ENCODE results near the gene FOXJ1. TPM values are rescaled to one million over a fixed set of nuclear protein-coding genes. Genes with fewer than 3 reads are reported as not detected.

The FOXJ1 gene
- total and polyA plus RNA-seq, 2 of the 13 experiments (the other 11 are each of a cell fraction or from before 2014, with no cell fraction given): 0.98 to 1.6 TPM

DNA sequence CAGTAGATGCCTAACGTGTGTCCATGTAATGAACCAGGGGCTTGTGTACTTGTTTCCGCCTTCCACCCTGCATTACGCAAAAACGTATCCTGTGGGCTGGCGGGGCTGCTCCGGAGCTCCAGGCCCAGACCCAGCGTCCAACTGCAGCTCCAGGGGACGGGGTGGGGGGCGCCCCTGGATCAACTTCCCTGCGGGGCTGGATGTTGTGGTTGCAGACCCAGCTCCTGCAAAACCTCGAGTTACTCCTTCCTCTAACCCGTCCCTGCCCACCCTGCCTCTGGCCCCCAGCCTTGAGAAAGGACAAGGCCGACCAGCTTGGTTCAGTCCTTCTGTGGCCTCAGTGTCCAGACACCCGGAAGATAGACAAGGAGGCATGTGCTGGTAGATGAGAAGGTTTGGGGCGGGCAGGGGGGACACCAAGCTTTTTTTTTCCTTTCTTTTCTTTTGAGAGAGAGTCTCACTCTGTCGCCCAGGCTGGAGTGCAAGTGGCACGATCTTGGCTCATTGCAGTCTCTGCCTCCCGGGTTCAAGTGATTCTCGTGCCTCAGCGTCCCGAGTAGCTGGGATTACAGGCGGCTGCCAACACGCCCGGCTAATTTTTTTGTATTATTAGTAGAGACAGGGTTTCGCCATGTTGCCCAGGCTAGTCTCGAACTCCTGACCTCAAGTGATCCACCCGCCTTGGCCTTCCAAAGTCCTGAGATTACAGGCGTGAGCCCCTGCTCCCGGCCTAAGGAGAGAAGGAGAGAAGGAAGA lies 36.7 kb downstream of the FOXJ1 start:
- H3K9ac ChIP-seq (ENCODE audit: insufficient read depth, low read depth, low read length): peak overlapping the region; percentile 86
- TF ChIP-seq, protein P1, sequence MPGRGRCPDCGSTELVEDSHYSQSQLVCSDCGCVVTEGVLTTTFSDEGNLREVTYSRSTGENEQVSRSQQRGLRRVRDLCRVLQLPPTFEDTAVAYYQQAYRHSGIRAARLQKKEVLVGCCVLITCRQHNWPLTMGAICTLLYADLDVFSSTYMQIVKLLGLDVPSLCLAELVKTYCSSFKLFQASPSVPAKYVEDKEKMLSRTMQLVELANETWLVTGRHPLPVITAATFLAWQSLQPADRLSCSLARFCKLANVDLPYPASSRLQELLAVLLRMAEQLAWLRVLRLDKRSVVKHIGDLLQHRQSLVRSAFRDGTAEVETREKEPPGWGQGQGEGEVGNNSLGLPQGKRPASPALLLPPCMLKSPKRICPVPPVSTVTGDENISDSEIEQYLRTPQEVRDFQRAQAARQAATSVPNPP (CRISPR knock-in tag; IDR thresholded peaks at IDR 0.05): no peak
- TF ChIP-seq, protein P2, sequence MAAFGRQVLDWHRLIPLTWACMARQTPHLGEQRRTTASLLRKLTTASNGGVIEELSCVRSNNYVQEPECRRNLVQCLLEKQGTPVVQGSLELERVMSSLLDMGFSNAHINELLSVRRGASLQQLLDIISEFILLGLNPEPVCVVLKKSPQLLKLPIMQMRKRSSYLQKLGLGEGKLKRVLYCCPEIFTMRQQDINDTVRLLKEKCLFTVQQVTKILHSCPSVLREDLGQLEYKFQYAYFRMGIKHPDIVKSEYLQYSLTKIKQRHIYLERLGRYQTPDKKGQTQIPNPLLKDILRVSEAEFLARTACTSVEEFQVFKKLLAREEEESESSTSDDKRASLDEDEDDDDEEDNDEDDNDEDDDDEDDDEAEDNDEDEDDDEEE (CRISPR knock-in tag; IDR thresholded peaks at IDR 0.05): no peak
- TF ChIP-seq, protein P3, sequence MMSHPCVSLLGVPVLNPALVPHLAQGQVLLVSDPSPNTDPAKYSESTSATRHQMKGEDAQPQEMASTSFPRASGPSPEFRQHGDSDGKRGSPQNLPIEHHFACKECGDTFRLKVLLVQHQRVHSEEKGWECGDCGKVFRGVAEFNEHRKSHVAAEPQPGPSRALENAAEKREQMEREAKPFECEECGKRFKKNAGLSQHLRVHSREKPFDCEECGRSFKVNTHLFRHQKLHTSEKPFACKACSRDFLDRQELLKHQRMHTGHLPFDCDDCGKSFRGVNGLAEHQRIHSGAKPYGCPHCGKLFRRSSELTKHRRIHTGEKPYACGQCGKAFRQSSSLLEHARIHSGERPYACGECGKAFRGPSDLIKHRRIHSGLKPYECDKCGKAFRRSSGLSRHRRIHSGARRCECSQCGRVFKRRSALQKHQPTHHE (CRISPR knock-in tag; IDR thresholded peaks at IDR 0.05; ENCODE audit: borderline replicate concordance): peak; percentile 37; the same call in 1 of the 2 replicates
- TF ChIP-seq ZC3H13 (CRISPR knock-in tag; IDR thresholded peaks at IDR 0.05) (peak; percentile 74), HOXA7 (CRISPR knock-in tag; IDR thresholded peaks at IDR 0.05) (no peak), ZNF230 (CRISPR knock-in tag; IDR thresholded peaks at IDR 0.05) (no peak), ZNF446 (CRISPR knock-in tag; IDR thresholded peaks at IDR 0.05) (0 out of 2 replicates have a peak, but pooled peaks have one; percentile 24), TP53 (CRISPR knock-in tag; conservative IDR thresholded peaks at IDR 0.05) (no peak), FOXA3 (CRISPR knock-in tag; IDR thresholded peaks at IDR 0.05) (no peak), TEAD3 (CRISPR knock-in tag; optimal IDR thresholded peaks at IDR 0.05; ENCODE audit: borderline replicate concordance) (no peak), CAMTA2 (CRISPR knock-in tag; IDR thresholded peaks at IDR 0.05; ENCODE audit: borderline replicate concordance) (0 out of 2 replicates have a peak, but pooled peaks have one; percentile 67), PAX8 (CRISPR knock-in tag; IDR thresholded peaks at IDR 0.05; ENCODE audit: borderline replicate concordance) (no peak), ZC3H4 (CRISPR knock-in tag; IDR thresholded peaks at IDR 0.05; ENCODE audit: borderline replicate concordance) (peak; percentile 90), CBX5 (CRISPR knock-in tag; IDR thresholded peaks at IDR 0.05; ENCODE audit: borderline replicate concordance) (0 out of 2 replicates have a peak, but pooled peaks have one; percentile 13)
- TF ChIP-seq, protein P4, sequence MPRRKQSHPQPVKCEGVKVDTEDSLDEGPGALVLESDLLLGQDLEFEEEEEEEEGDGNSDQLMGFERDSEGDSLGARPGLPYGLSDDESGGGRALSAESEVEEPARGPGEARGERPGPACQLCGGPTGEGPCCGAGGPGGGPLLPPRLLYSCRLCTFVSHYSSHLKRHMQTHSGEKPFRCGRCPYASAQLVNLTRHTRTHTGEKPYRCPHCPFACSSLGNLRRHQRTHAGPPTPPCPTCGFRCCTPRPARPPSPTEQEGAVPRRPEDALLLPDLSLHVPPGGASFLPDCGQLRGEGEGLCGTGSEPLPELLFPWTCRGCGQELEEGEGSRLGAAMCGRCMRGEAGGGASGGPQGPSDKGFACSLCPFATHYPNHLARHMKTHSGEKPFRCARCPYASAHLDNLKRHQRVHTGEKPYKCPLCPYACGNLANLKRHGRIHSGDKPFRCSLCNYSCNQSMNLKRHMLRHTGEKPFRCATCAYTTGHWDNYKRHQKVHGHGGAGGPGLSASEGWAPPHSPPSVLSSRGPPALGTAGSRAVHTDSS (CRISPR knock-in tag; conservative IDR thresholded peaks at IDR 0.05): 0 out of 2 replicates have a peak, but pooled peaks have one; percentile 22

More for the DNA sequence above, 36.7 kb downstream of the FOXJ1 start:
- peak overlapping the region; percentile 97 for H3K4me2 ChIP-seq (ENCODE audit: low read depth, low read length)
- H3K4me3 ChIP-seq (replicated peaks in 1 of 3; ENCODE audit: insufficient read depth in 1 of 3, low read depth in 2 of 3, low read length in 3 of 3): peak overlapping the region; percentile 78 to 87 (median 79)
- H4K20me1 ChIP-seq (ENCODE audit: insufficient read depth, low read length): no peaks in the 10 kb centered on the region
- no peaks in the 10 kb centered on the region; a peak in 1 of 5 replicates for H3K27me3 ChIP-seq (ENCODE audit: control insufficient read depth in 1 of 2, insufficient read depth in 2 of 2, low read length in 2 of 2)
- intact Hi-C loops (cut with micrococcal nuclease; ENCODE audit: unreplicated experiment): no loop called here
- H3K79me2 ChIP-seq (ENCODE audit: insufficient read depth, low read length): peaks cover 18% of the 10 kb centered on the region
- H3K9me3 ChIP-seq (ENCODE audit: low read length): no peaks in the 10 kb centered on the region
- no peak for FAIRE-seq
- in situ Hi-C loops (cut with HindIII; ENCODE audit: extremely low pct_ligation_motif_present, low pct_unique_long_range_greater_than_20kb): no loop called here
- ChIA-PET POLR2A (interaction anchor here (1.0 to 2.3 kb wide), 15 partner anchors 9 to 324 kb away, joined by 3 to 8 read pairs (median 4); partner anchors contain the start of genes ACOX1, EVPL, GALR2 and SRP68), CTCF (ENCODE audit: low intra/inter-chr PET ratio, low total read pairs) (no interaction called here)
- 72% methylated on average over 24 of the region's 29 CpGs for WGBS (ENCODE audit: low lambda C conversion rate)
- TSS peak; percentile 99 for BruUV-seq (replicated peaks)
- H3K27ac ChIP-seq (ENCODE audit: extremely low read length, insufficient read depth, low read length): peak overlapping the region; percentile 83
- H3K4me1 ChIP-seq (ENCODE audit: insufficient read depth, low read length): peaks cover 48% of the 10 kb centered on the region
- peaks cover 13 to 20% of the 10 kb centered on the region in 2 experiments for H3K36me3 ChIP-seq (replicated peaks in 1 of 2; ENCODE audit: control insufficient read depth in 1 of 2, insufficient read depth in 2 of 2, low read length in 2 of 2)
- H2AFZ ChIP-seq (ENCODE audit: low read length): peak overlapping the region; percentile 50
- peak; percentile 61 for DNase-seq (ENCODE audit: low spot score)
- ATAC-seq: no peak
